Measurements from ENCODE around the gene SLX1A. TPM values are rescaled to one million over a fixed set of nuclear protein-coding genes. Genes with fewer than 3 reads are reported as not detected.
A peak's percentile ranks its signal among the peaks of the same experiment; 100 is the strongest.

SLX1A gene
- total and polyA plus RNA-seq, 2 experiments from 2014 or later, result 61.6 to 85.1 TPM

- Histone ChIP-seq H3K27ac (no peak overlapping the region), H3K9me3 (ENCODE audit: low read depth) (no peaks in the 10 kb centered on the region), H3K4me1 (ENCODE audit: low read depth) (no peaks in the 10 kb centered on the region), H3K36me3 (no peaks in the 10 kb centered on the region), H3K27me3 (no peaks in the 10 kb centered on the region), H3K4me3 (no peak overlapping the region)
- no peak for DNase-seq (ENCODE audit: low read depth in 1 of 2, low spot score in 1 of 2)
- no peak for TF ChIP-seq CTCF (IDR thresholded peaks at IDR 0.05; ENCODE audit: low read depth, low read length)
Measured at GRCh38 chr16:30179931-30180330, 13.7 kb upstream of the SLX1A start.

GRCh38 chr16:30180741-30181140 is 12.9 kb upstream of the SLX1A start:
- no peaks in the 10 kb centered on the region for H3K9me3 ChIP-seq (ENCODE audit: low read depth)
- no peaks in the 10 kb centered on the region for H3K27me3 ChIP-seq
- H3K4me3 ChIP-seq, result no peak overlapping the region
- H3K4me1 ChIP-seq (ENCODE audit: low read depth), result no peaks in the 10 kb centered on the region
- TF ChIP-seq CTCF (IDR thresholded peaks at IDR 0.05; ENCODE audit: low read depth, low read length), result no peak
- no peaks in the 10 kb centered on the region for H3K36me3 ChIP-seq
- H3K27ac ChIP-seq, result no peak overlapping the region
- no peak for DNase-seq (ENCODE audit: low read depth in 1 of 2, low spot score in 1 of 2)

GRCh38 chr16:30183233-30184095 is 10.2 kb upstream of the SLX1A start, which contains the start of gene CORO1A:
TSS of gene CORO1A (plus strand) at chr16:30183602. CDS start at chr16:30185210, 1,608 bp downstream.
- Histone ChIP-seq H3K4me1 (ENCODE audit: low read depth) (no peaks in the 10 kb centered on the region), H3K27ac (peak within 1 kb of the TSS; percentile 40), H3K27me3 (no peaks in the 10 kb centered on the region)

GRCh38 chr16:30184096-30184890 is 9.4 kb upstream of the SLX1A start:
- H3K4me3 ChIP-seq, result no peak overlapping the region
- DNase-seq (ENCODE audit: low read depth in 1 of 2, low spot score in 1 of 2), result no peak
- H3K4me1 ChIP-seq (ENCODE audit: low read depth), result no peaks in the 10 kb centered on the region
- TF ChIP-seq CTCF (IDR thresholded peaks at IDR 0.05; ENCODE audit: low read depth, low read length), result no peak
- H3K27me3 ChIP-seq, result no peaks in the 10 kb centered on the region
- no peaks in the 10 kb centered on the region for H3K9me3 ChIP-seq (ENCODE audit: low read depth)
- H3K36me3 ChIP-seq, result no peaks in the 10 kb centered on the region
- H3K27ac ChIP-seq, result no peak overlapping the region

More at GRCh38 chr16:30183233-30184095, 10.2 kb upstream of the SLX1A start, which contains the start of gene CORO1A:
- peak within 1 kb of the TSS; percentile 51 for H3K4me3 ChIP-seq
- TF ChIP-seq CTCF (IDR thresholded peaks at IDR 0.05; ENCODE audit: low read depth, low read length), result no peak
- H3K9me3 ChIP-seq (ENCODE audit: low read depth), result no peaks in the 10 kb centered on the region
- H3K36me3 ChIP-seq, result no peaks in the 10 kb centered on the region
- peak; percentile 78 to 86 for DNase-seq (ENCODE audit: low read depth in 1 of 2, low spot score in 1 of 2)

- Histone ChIP-seq H3K27me3 (no peaks in the 10 kb centered on the region), H3K4me1 (ENCODE audit: low read depth) (no peaks in the 10 kb centered on the region), H3K36me3 (no peaks in the 10 kb centered on the region), H3K27ac (no peak overlapping the region), H3K9me3 (ENCODE audit: low read depth) (no peaks in the 10 kb centered on the region), H3K4me3 (no peak overlapping the region)
- no peak for TF ChIP-seq CTCF (IDR thresholded peaks at IDR 0.05; ENCODE audit: low read depth, low read length)
- DNase-seq (ENCODE audit: low read depth in 1 of 2, low spot score in 1 of 2), result no peak
Measured at GRCh38 chr16:30184891-30185682, 8.6 kb upstream of the SLX1A start.

All from cardiac muscle cell (in vitro differentiated cells and primary cell).